ENCODE measurements around the gene COMP.
"Not testable (repeated sequence)": the region's sequence is repeated elsewhere in the genome, so short reads cannot be mapped to it uniquely, and the experiment has no call there.

The COMP gene

GRCh38 chr19:18746401-18747325, 44.4 kb downstream of the COMP start:
- DNase-seq (ENCODE audit: low read depth, low spot score): no peak

DNA sequence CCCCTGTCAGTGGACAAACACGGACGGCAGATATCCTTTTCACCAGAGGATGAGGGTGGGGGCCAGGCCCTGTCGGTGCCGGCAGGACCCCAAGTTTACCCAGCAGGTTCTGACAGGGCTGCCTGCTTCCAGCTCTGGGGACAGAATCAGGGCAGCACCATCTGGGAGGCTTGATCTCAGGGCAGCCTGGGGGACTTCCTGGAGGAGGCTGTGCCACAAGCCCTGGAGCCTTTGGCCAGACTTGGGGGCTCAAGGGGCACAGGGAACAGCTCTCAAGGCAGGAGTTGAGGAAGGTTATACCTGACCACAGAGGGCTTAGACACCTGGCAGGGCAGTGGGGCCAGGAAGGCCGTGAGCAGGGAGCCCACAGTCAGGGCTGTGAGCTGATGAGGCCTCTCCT, 45.2 kb downstream of the COMP start:
- no peak for DNase-seq (ENCODE audit: low read depth, low spot score)

DNA sequence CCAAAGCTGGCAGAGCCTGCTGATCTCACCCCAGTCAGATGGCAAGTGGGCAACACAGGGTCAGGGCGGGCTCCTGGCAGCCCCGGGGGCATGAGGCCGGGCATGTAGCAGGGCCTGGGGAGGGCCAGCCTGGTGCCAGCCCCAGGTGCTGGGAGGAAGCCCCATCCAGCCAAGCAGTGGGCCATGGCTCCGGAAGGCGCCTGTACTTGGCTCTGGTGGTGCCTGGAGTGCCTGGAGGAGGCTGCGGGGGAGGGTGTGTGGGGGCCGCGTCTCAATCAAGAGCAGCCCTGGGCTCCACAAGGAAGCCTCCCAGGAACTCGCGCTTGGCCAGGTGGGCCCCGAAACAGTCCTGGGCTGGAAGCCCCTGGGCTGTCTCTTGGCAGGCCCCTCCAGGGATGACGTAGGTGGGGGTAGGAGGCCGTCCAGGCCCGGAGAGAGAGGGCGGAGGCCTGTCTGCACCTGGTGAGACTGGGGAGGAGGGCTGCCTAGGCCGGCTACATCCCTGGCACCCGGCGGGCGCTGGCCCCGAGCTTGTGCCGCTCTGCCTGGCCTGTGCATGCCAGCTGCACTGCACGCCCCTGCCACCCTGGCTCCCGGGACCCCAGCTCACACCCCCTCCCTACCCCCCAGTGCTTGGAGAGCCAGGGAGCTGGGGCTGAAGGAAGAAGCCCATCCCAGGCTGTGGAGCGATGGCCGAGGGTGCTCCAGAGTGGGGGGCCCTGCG, 45.9 kb downstream of the COMP start:
- no peak for DNase-seq (ENCODE audit: low read depth, low spot score)

DNA sequence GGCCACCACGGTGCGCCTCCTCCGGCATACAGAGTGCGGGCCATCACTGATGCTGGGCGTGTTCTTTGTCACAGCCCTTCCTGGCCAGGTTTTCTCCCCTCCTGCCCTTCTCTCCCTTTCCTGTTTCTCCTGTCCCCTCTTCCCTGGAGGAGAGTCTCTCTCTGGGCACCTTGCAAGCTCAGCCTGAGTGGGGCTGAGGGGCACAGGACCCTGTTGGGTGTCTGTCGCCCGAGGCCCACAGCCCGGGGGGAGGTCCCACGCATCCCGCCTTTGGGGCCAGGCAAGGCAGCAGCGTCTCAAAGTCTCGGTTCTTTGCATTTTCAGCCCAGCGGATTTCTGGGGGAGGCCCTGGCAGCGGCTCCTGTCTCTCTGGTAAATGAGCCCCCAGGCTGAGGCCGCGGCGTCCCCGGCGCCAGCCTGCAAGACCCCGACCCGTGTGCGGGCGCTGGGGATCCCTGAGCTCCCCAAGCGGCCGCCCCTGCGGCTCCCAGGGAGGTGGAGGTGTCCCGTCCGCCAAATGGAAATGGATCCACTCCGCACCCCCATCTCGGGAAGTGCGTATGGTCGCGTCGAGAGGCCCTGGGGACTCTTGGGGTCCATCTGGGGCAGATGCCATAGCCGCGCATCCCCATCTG, 47.2 kb downstream of the COMP start:
- no peak for DNase-seq (ENCODE audit: low read depth, low spot score)

- no peak for DNase-seq (ENCODE audit: low read depth, low spot score)
Observed at GRCh38 chr19:18742838-18743783, 48.0 kb downstream of the COMP start.

DNA sequence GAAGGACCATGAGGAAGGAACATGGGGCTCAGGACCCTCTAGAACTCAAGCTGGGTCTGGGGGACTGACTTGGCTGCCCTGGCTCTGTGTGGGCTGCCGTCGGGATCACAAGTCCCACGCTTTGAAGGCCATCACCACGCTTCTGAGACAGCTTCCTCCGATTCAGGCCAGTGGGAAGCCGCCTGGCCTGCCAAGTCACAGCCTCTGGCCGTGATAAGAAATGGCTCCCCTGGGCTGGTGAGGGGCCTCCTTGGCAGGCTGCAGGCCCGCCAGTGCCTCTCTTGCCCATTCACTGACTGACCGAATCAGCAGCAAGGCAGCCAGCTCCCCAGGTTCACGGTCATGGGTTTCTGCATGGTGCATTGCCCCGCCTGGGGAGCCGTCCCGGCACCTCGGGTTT, 48.8 kb downstream of the COMP start:
- no peak for DNase-seq (ENCODE audit: low read depth, low spot score)

- no peak for DNase-seq (ENCODE audit: low read depth, low spot score)
Observed at GRCh38 chr19:18741124-18742121, 49.7 kb downstream of the COMP start.

DNA sequence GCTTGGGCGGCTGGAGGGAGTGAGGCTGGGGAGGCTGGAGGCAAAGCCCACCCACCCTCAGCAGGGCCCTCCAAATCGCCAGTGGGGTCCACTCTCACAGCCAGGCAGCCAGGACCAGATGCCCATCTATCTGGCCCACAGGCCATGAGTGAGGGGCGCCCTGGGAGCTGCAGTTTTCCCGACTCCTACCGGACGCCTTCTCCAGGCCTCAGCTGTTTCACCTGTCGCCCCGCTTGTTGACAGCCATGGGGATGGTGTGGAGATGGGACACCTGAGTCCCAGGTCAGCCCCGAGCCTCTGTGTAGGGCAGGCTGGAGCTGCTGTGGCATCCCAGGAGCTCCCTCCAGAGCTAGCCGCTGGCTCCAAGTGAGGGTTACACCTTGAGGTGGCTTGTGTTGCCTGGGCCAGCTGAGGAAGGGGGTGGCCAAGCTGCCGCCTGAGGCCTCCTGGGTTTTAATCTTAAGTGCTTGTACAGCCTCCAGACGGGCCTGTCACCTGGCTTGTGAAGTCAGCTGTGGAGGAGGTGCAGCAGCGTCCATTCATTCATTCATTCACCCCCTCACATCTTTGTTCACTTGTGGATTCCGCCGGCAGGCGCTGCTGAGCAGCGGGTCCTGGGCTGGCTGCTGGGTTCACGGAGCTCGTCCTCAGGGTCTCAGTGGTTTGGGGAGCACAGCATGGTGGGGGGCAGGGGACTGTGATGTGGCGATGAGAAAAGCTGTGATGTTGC, 52.0 kb downstream of the COMP start:
- no peak for DNase-seq (ENCODE audit: low read depth, low spot score)

DNA sequence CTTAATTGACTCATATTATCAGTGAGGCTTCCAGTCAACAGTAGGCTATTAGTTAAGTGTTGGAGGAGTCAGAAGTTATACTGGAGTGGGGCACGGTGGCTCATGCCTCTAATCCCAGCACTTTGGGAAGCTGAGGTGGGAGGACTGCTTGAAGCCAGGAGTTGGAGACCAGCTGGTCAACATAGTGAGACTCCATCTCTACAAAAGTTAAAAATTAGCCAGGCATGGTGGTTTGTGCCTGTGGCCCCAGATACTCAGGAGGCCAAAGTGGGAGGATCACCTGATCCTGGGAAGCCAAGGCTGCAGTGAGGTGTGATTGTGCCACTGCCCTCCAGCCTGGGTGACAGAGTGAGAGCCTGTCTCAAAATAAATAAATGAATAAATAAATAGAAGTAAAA, 53.2 kb downstream of the COMP start:
- DNase-seq (ENCODE audit: low read depth, low spot score): no peak

DNA sequence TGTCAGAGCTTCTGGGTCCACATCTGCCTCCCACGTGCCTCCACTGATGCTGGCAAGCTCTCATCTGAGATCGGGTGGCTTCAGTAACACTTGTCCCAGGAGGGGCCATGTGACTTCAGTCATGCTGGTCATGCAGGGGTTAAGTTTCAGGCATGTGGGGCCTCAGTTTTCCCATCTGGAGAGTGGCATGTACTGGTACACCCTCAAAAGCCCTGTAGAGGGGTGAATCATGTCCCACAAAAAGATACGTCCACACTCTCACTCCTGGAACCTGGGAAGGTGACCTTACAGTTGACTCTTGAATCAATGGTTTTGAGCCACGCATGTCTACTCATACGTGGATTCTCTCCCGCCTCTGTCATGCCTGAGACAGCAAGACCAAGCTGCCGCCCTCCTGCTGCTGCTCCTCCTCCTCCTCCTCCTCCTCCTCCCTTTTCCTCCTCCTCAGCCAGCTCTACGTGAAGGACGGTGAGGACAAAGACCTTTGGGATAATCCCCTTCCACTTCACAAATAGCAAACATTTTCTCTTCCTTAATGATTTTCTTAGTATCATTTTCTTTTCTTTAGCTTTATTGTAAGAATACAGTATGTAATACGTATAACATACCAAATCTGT, 53.7 kb downstream of the COMP start:
- DNase-seq (ENCODE audit: low read depth, low spot score): no peak

GRCh38 chr19:18736415-18737336, 54.4 kb downstream of the COMP start:
- no peak for DNase-seq (ENCODE audit: low read depth, low spot score)

- no peak for DNase-seq (ENCODE audit: low read depth, low spot score)
Observed at GRCh38 chr19:18735752-18736151, 55.4 kb downstream of the COMP start.

DNA sequence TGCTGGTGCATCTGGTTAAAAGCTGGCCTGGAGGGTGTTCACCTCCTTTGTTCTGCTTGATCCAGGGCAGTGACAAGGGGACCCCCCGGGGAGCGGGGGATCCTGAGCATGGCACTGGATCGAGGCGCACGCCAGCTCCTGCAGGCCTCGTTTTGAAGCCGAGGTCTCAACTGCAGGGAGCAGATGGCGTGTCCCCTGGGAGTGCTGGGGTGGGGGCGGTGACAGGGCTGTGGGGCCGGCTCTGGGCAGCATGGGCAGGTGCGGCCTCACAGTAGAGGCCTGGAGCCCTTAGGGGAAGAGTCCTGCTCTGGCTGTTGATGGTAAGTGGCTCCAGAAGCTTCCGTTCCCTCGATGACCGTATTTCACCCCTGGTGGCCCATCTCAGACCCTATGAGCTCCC, 55.8 kb downstream of the COMP start:
- no peak for DNase-seq (ENCODE audit: low read depth, low spot score)

- not testable (repeated sequence) for DNase-seq (ENCODE audit: low read depth, low spot score)
Observed at GRCh38 chr19:18733762-18734332, 57.3 kb downstream of the COMP start.

DNA sequence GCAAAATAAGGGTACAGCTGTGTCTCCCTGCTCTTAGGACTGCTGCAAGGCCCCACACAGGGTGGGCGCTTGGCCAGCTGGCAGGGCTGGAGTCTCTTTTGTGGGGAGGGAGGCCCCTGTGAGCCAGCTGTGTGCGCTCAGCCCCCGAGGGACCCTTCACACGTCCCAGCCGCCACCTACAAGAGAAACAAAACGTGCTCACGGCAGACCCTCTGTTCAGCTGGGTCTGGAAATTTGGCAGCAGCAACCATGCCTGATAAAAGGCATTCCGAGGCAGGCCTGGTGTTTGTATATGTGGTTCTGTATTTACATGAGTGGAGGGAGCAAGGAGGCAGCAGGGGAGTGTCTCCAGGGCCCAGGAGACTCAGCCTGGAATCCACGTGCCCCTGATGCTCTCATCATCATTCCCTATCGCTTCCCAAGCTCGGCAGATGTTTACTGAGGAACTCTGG, 57.9 kb downstream of the COMP start:
- DNase-seq (ENCODE audit: low read depth, low spot score): no peak

All from activated naive CD8-positive, alpha-beta T cell treated with anti-CD3 and anti-CD28 coated beads, Interleukin-2, amount 50 U/mL, for 16 hours (primary cell).